ENCODE measurements around the gene NAXD.
"Not testable (repeated sequence)": the region's sequence is repeated elsewhere in the genome, so short reads cannot be mapped to it uniquely, and the experiment has no call there.

NAXD gene

DNA sequence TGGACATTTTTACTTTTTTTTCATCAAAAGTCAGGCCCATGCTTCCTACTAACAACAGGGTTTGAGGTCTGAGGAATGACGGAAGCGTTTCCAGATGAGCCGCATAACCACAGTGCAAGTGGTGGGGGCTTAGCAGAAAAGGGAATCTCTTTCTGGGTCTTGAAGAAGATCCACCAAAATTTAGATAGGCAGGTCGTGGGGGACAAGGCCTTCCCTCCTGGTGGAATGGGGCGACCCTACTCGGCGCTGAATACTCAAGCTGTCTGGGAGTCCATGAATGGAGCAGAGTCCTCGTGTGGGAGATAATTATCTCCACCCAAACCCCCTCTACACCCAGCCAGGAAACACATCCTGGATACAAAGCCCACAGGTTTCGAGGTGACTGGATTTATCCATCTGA is 53.7 kb downstream of the NAXD start:
- no peak for DNase-seq

DNA sequence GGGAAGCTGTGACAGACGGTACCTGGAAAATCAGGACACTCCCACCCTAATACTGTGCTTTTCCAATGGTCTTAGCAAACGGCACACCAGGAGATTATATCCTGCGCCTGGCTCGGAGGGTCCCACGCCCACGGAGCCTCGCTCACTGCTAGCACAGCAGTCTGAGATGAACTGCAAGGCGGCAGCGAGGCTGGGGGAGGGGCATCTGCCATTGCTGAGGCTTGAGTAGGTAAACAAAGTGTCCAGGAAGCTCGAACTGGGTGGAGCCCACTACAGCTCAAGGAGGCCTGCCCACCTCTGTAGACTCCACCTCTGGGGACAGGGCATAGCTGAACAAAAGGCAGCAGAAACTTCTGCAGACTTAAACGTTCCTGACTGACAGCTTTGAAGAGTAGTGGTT is 54.5 kb downstream of the NAXD start:
- not testable (repeated sequence) for DNase-seq

DNA sequence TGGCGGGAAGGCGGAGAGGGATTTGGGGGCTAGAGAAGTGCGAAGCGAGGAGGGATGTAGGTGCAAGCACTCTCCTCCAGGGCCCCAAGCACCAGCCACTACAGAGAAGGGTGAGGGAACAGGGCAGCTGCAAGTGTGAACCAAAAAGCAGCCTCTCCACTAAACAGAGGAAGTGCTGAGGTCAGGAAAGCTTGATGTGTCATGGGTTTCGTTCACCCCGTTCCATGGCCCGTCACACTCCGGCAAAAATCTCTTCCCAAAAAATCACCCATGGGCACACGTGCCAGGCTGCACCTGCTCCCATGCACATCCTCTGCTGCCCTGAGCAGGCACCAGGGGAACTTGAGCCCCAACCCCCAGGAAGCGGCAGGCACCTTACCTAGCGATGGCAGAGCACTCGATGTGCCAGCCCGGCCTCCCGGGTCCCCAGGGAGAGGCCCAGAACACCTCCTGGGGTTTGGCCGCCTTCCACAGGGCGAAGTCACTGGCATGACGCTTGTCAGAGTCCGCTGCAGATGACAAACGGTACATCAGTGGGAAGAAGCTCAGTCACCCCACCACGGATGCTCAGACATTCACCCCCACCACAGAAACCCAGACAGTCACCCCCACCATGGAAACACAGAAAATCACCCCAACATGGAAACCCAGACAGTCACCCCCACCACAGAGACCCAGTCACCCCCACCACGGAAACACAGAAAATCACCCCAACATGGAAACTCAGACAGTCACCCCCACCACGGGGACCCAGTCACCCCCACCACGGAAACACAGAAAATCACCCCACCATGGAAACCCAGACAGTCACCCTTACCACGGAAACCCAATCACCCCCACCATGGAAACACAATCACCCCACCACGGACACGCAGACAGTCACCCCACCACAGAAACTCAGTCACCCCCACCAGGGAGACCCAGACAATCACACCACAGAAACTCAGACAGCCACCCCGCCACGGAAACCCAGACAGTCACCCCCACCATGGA is 61.5 kb downstream of the NAXD start:
- peak; percentile 55 for DNase-seq

DNA sequence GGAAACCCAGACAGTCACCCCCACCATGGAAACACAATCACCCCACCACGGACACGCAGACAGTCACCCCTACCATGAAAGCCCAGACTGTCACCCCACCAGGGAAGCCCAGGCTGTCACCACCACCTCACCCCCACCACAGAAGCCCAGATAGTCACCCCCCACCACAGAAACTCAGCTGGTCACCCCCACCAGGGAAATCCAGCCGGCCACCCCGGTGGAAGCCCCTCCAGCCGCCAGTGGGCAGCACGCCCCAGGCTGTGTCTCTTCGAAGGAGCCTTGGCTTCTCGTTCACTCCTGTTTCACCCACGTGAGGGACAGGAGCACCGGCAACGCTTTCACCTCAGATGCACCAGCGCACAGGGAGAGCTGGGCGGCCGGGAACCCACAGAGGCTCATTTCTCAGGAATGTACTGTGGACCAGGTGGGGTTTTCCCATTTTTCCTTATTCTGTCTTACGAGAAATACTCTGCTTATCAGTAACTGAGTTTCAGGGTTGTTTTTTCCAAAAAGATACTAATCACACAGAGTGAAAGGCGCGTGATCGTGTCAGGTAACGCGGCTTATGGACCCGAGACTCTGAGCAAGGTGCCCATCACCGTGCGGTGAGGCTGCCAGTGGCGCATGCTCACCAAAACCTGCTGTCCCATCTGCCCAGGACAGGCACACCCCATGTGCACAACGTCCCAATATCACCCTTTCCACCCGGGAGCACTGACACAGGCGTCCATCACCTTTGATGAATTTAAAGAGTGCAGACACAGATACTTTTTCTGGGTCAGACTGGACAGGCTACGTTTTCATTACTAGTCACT is 62.6 kb downstream of the NAXD start:
- DNase-seq: no peak

DNA sequence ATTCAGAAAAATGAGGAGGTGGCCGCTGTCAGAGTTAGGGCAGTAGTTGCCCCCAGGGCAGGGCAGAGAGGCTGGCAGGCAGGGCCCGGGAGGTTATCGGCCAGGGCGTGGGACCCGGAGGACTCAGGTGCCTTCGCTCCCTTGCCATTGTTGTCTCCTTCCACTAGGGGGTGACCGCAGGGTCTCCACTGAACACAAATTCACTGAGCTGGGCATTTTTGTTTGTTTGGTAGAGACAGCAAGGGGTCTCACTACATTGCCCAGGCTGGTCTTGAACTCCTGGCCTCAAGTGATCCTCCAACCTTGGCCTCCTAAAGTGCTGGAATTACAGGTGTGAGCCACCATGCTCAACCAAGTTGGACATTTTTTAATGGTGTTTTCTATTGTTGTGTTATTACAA is 65.5 kb downstream of the NAXD start:
- DNase-seq: no peak

GRCh38 chr13:110681868-110682550 is 66.7 kb downstream of the NAXD start:
- DNase-seq: no peak

DNA sequence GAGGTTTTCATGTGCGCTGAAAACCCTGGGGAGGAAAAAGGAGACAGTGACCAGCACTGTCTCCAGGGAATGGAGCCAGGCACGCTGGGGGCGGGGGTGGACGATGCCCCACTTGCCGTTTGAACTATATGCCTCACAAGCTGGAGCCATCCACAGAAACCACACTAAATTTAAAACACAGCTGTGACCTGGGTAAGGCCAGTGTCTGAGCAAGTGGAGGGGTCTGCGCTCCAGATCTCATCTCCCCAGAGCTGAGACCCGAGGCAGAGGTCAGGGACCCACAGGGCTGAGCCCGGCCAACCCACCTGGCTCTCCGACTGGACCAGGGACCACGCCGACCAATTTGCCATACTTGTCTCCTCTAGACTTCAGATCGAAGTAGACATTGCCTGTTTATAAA is 67.4 kb downstream of the NAXD start:
- DNase-seq: no peak

DNA sequence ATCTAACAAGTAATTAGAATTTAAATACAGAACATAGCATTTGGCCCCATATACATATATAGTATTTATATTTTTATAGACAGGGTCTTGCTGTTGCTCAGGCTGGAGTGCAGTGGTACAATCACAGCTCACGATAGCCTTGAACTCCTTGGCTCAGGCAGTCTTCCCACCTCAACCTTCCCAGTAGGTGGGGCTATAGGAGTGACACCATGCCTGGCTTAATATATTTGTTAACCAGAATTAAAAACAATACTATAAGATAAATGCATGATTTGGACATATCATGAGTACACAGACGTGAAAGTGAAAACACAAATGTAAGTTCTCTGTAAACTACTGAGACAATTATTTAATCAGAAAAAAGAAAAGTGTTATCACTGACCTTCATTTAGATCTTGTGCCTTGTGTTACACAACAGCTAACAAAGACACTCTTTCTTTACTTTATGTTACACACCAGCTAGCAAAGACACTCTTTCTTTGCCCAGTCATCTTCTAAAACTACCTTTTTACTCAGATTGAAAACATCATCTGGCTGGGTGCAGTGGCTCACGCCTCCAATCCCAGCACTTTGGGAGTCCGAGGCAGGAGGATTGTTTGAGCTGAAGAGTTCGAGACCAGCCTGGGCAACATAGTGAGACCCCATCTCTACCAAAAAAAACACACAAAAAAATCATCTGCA is 68.0 kb downstream of the NAXD start:
- no peak for DNase-seq

GRCh38 chr13:110683921-110684320 is 68.6 kb downstream of the NAXD start:
- DNase-seq: no peak

- no peak for DNase-seq
Observed at GRCh38 chr13:110684388-110685056, 69.2 kb downstream of the NAXD start.

DNA sequence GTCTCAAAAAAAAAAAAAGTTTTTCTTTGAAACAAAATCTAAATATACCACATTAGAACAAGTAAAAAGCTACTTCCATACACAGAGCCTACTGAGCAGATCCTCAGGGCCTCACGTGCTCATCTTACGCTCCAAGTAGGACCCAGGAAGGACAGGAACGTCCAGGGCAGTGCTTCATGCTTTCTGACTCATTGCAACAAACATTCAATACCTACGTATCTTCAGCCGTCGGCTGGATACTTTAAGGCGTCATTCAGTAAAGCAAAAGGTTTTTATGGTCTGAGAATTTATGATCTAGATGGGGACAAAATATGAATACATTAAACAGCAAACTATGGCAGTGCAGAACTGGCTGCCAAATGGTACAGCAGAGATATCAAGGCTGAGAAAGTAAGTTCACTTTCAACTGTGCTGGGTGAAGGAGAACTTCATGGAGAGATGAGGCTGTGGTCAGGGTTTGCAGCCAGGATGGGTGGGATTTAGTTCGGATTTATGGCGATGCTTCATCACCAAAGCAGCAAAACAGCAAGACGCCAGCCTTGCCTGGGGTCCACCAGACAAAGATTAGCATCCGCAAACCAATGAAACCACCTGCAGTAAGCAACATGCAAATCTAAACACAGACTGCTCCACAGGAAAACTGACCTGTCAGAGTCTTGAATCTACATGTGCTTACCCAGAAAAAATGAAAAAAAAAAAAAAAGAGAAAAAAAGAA is 70.1 kb downstream of the NAXD start:
- no peak for DNase-seq

GRCh38 chr13:110687736-110688135 is 72.4 kb downstream of the NAXD start:
- DNase-seq: no peak

GRCh38 chr13:110689041-110689440 is 73.7 kb downstream of the NAXD start:
- DNase-seq: no peak

Measured in NCI-H2107 (cell line).